Common myeloid progenitor, CD34-positive (primary cell): ENCODE results near the gene SRRM5.

Experiments used
- CTCF ChIA-PET: fragments of 350-600 bp; sonication (Branson Sonifier 250); formaldehyde crosslinking; loops from one replicate; lab custom pipeline; 2021; ENCODE audit warnings: antibody characterized with exemption; lab: Charles Lee
- POLR2A ChIA-PET: fragments of 350-600 bp; sonication (Branson Sonifier 250); formaldehyde crosslinking; loops from one replicate; lab custom pipeline; 2021; ENCODE audit warnings: antibody characterized with exemption; lab: Charles Lee
- DNase-seq, 3 donors: peaks; one replicate each; pipeline versions ENCODE4 v3.0.0 to v3.0.0-alpha.2; 2013
- H3K27ac ChIP-seq, 2 experiments: 1 replicate in 1 of 2; 2 replicates in 1 of 2; pipeline ENCODE4 v1.7.0; 2013; ENCODE audit warnings: inconsistent platforms in 2 of 2, low read length in 2 of 2, mild to moderate bottlenecking in 2 of 2, low read depth in 1 of 2, moderate library complexity in 1 of 2; ENCODE audit not compliant: severe bottlenecking in 2 of 2, insufficient read depth in 1 of 2, poor library complexity in 1 of 2
- H3K27me3 ChIP-seq, 5 experiments: replicated peaks in 2 of 5; 1 replicate in 3 of 5; 2 replicates in 2 of 5; pipeline versions ENCODE4 v1.6.1 to v1.7.0; 2013; ENCODE audit warnings: low read length in 4 of 5, mild to moderate bottlenecking in 2 of 5, moderate library complexity in 2 of 5, inconsistent platforms in 1 of 5; ENCODE audit not compliant: insufficient read depth in 5 of 5, control insufficient read depth in 4 of 5
- H3K36me3 ChIP-seq, 4 experiments: 1 replicate in 2 of 4; 2 replicates in 2 of 4; pipeline versions ENCODE4 v1.6.1 to v1.7.0; 2013; ENCODE audit warnings: low read length in 3 of 4, control low read depth in 1 of 4, mild to moderate bottlenecking in 1 of 4; ENCODE audit not compliant: control insufficient read depth in 4 of 4, insufficient read depth in 4 of 4
- H3K4me1 ChIP-seq, 4 experiments: 1 replicate in 3 of 4; 2 replicates in 1 of 4; pipeline versions ENCODE4 v1.6.1 to v1.7.1; 2013; ENCODE audit warnings: low read length in 3 of 4, mild to moderate bottlenecking in 3 of 4, control low read depth in 1 of 4, inconsistent platforms in 1 of 4, moderate library complexity in 1 of 4; ENCODE audit not compliant: control insufficient read depth in 4 of 4, insufficient read depth in 4 of 4; ENCODE audit errors: control extremely low read depth in 1 of 4
- H3K4me3 ChIP-seq, 7 experiments: 1 replicate in 4 of 7; 2 replicates in 3 of 7; pipeline versions ENCODE4 v1.5.1 to v1.7.0; 2013; ENCODE audit warnings: mild to moderate bottlenecking in 7 of 7, low read length in 6 of 7, moderate library complexity in 6 of 7, inconsistent platforms in 2 of 7, low read depth in 2 of 7, control low read depth in 1 of 7; ENCODE audit not compliant: insufficient read depth in 4 of 7, control insufficient read depth in 1 of 7; ENCODE audit errors: extremely low read depth in 1 of 7
- H3K9me3 ChIP-seq, 5 experiments: 1 replicate in 4 of 5; 2 replicates in 1 of 5; pipeline versions ENCODE4 v1.6.1 to v1.7.1; 2013; ENCODE audit warnings: low read length in 4 of 5, mild to moderate bottlenecking in 2 of 5, inconsistent platforms in 1 of 5, low read depth in 1 of 5, moderate library complexity in 1 of 5; ENCODE audit not compliant: control insufficient read depth in 4 of 5, insufficient read depth in 2 of 5; ENCODE audit errors: control extremely low read depth in 1 of 5
- WGBS: methylation state at CpG from one replicate; pipeline ENCODE4 v1.1.5; 2013; ENCODE audit not compliant: insufficient coverage; 5-methylcytosine and 5-hydroxymethylcytosine counted together

SRRM5 gene

GRCh38 chr19:43660301-43660970 is 48.5 kb downstream of the SRRM5 start:
- H3K27me3 ChIP-seq, result no peaks in the 10 kb centered on the region
- POLR2A ChIA-PET, result no interaction called here
- H3K9me3 ChIP-seq, result peaks cover 0 to 5% (median 0%) of the 10 kb centered on the region in 5 experiments
- CTCF ChIA-PET, result no interaction called here
- peaks cover 8 to 49% (median 18%) of the 10 kb centered on the region in 4 experiments for H3K36me3 ChIP-seq
- no peak overlapping the region for H3K4me3 ChIP-seq
- 89% methylated on average over 5 of the region's 7 CpGs for WGBS
- no peak for DNase-seq
- no peak overlapping the region for H3K27ac ChIP-seq
- peaks cover 10 to 25% (median 22%) of the 10 kb centered on the region in 4 experiments for H3K4me1 ChIP-seq

GRCh38 chr19:43660971-43661360 is 49.1 kb downstream of the SRRM5 start:
- peaks cover 10 to 25% (median 22%) of the 10 kb centered on the region in 4 experiments for H3K4me1 ChIP-seq
- WGBS, result 89% methylated on average over 6 of the region's 6 CpGs
- H3K4me3 ChIP-seq, result no peak overlapping the region
- peaks cover 0 to 5% (median 0%) of the 10 kb centered on the region in 5 experiments for H3K9me3 ChIP-seq
- ChIA-PET POLR2A (no interaction called here), CTCF (interaction anchor here (3.1 kb wide), 1 partner anchor 9 kb away, joined by 17 read pairs; no protein-coding TSS in a partner anchor)
- no peaks in the 10 kb centered on the region for H3K27me3 ChIP-seq
- H3K27ac ChIP-seq, result no peak overlapping the region
- peaks cover 7 to 46% (median 15%) of the 10 kb centered on the region in 4 experiments for H3K36me3 ChIP-seq
- no peak for DNase-seq

GRCh38 chr19:43662487-43662886 is 50.6 kb downstream of the SRRM5 start:
- Histone ChIP-seq H3K27me3 (no peaks in the 10 kb centered on the region), H3K27ac (no peak overlapping the region), H3K9me3 (peaks cover 0 to 5% (median 0%) of the 10 kb centered on the region in 5 experiments), H3K4me3 (no peak overlapping the region), H3K4me1 (peaks cover 10 to 29% (median 23%) of the 10 kb centered on the region in 4 experiments), H3K36me3 (peaks cover 6 to 42% (median 15%) of the 10 kb centered on the region in 4 experiments)
- CTCF ChIA-PET, result interaction anchor here (0.6 to 3.1 kb wide), 7 partner anchors 8 to 115 kb away, joined by 3 to 17 read pairs (median 4); no protein-coding TSS in a partner anchor
- no peak for DNase-seq
- whole genome bisulfite sequencing, result 100% methylated on average over 4 of the region's 6 CpGs
- POLR2A ChIA-PET, result interaction anchor here (0.6 kb wide), 1 partner anchor 93 kb away, joined by 3 read pairs; no protein-coding TSS in a partner anchor

- WGBS, result 0% methylated on average over 2 of the region's 7 CpGs
- CTCF ChIA-PET, result interaction anchor here (1.5 to 3.1 kb wide), 3 partner anchors 12 to 45 kb away, joined by 3 to 17 read pairs (median 3); no protein-coding TSS in a partner anchor
- Histone ChIP-seq H3K27ac (peak overlapping the region in 1 of 2 experiments; percentile 52), H3K36me3 (peaks cover 6 to 33% (median 11%) of the 10 kb centered on the region in 4 experiments), H3K4me1 (peaks cover 10 to 41% (median 32%) of the 10 kb centered on the region in 4 experiments), H3K4me3 (peak overlapping the region in 6 of 7 experiments; percentile 10 to 70 (median 23)), H3K9me3 (no peaks in the 10 kb centered on the region), H3K27me3 (no peaks in the 10 kb centered on the region)
- DNase-seq, result peak; percentile 91 to 98 (median 97)
- POLR2A ChIA-PET, result no interaction called here
Measured at GRCh38 chr19:43664018-43664417, 52.1 kb downstream of the SRRM5 start.
